Breast epithelium (tissue), 4 donors: ENCODE results near the gene SCN1B. TPM values are rescaled to one million over a fixed set of nuclear protein-coding genes. Genes with fewer than 3 reads are reported as not detected.
"Not testable (repeated sequence)": the region's sequence is repeated elsewhere in the genome, so short reads cannot be mapped to it uniquely, and the experiment has no call there.

Experiments
- DNase-seq, 2 donors: peaks; one replicate each; pipeline ENCODE4 v3.0.0-alpha.2; 2019; ENCODE audit warnings: low spot score in 2 of 2
- H3K27ac ChIP-seq, 2 donors: fragments of 200-600 bp; sonication (generic) in 1 of 2; one replicate each; pipeline ENCODE4 v1.5.1; 2016 to 2019; ENCODE audit warnings: mild to moderate bottlenecking in 1 of 2
- H3K27me3 ChIP-seq, 2 donors: fragments of 200-600 bp; sonication (generic) in 1 of 2; one replicate each; pipeline versions ENCODE4 v1.5.1 to v1.6.0; 2017 to 2019; ENCODE audit warnings: control low read depth in 1 of 2, mild to moderate bottlenecking in 1 of 2
- H3K36me3 ChIP-seq: fragments of 200-600 bp; one replicate; pipeline ENCODE4 v1.5.1; 2019
- H3K4me1 ChIP-seq, 2 donors: fragments of 200-600 bp; sonication (generic); one replicate each; pipeline ENCODE4 v1.5.1; 2016 to 2019; ENCODE audit warnings: control low read depth in 1 of 2
- H3K4me3 ChIP-seq, 3 donors: fragments of 200-600 bp; sonication (generic); 1 replicate in 2 of 3; 2 replicates in 1 of 3; pipeline ENCODE4 v1.5.1; 2016 to 2019; ENCODE audit warnings: mild to moderate bottlenecking in 3 of 3, moderate library complexity in 2 of 3
- H3K9me3 ChIP-seq, 2 donors: fragments of 200-600 bp; sonication (generic) in 1 of 2; one replicate each; pipeline ENCODE4 v1.5.1; 2016 to 2019; ENCODE audit warnings: control low read depth in 1 of 2
- POLR2A ChIP-seq: fragments of 450-650 bp; IDR thresholded peaks from one replicate; pipeline ENCODE4 v1.6.1; 2016; ENCODE audit warnings: antibody characterized with exemption, mild to moderate bottlenecking, moderate library complexity
- POLR2AphosphoS5 ChIP-seq, 3 donors: sonication (generic); formaldehyde crosslinking; IDR thresholded peaks; one replicate each; pipeline ENCODE4 v1.6.1; 2017; ENCODE audit warnings: antibody characterized with exemption in 3 of 3
- intact Hi-C: fragments of 100-400 bp; cut with DNase I; formaldehyde crosslinking; loops from one replicate; pipeline ENCODE4 v1.15.1; 2023; ENCODE audit warnings: low total_unique reads
- total RNA-seq, 3 donors: library from RNA; depleted of rRNA; stranded (reverse); fragments of >200 nt; gene quantifications; one replicate each; pipeline ENCODE4 v1.1.0, GENCODE V29; 2016
- TF ChIP-seq, protein P1 (sequence below), 3 donors: fragments of 450-650 bp; IDR thresholded peaks; one replicate each; pipeline ENCODE4 v1.5.1; 2016 to 2017; ENCODE audit warnings: antibody characterized with exemption in 3 of 3, mild to moderate bottlenecking in 3 of 3, moderate library complexity in 3 of 3

SCN1B gene
- total RNA-seq, 3 donors from 2014 or later: 5.1 to 14.6 (median 8.5) TPM

DNA sequence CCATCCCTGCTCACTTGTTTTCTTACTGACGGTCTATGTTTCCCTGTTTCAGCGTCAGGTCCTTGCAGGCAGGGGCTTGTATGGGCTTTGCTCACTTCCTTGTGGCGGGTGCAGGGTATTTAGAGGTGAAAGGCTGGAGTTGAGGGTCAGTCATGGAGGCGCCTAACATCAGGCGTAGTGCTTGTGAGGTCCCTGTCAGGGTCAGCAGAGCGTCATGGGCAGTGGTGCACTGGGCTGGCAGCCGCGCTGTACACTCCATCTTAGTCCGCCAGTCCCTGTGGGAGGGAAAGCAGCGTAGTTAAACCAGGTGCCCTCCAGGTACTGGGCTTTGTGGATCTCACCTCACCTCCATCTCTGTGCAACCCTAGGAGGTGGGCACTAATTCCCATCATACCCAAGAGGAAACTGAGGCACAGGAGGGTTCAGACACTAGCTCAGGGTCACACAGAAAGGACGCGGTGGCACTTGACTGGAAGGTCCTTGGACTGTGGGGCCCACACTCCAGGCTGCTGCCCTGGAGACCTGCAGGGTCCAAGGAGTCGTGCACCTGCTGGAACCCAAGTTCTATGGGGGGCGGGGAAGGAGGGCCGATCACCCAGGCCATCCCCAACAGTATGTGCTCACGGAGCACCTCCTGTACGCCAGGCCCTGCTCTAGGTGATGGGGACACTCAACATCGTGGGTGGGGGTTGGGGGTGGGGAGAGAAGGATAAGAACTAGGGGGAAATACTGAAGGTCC is 25.6 kb upstream of the SCN1B start:
- H3K4me1 ChIP-seq: peaks cover 0 to 6% of the 10 kb centered on the region in 2 donors
- H3K4me3 ChIP-seq: no peak overlapping the region
- no peak for DNase-seq
- intact Hi-C loops: no loop called here
- H3K27ac ChIP-seq: peak overlapping the region in 1 of 2 donors; percentile 35
- no peak for TF ChIP-seq POLR2A
- no peak for TF ChIP-seq POLR2AphosphoS5 (IDR thresholded peaks at IDR 0.05)
- TF ChIP-seq, protein P1, sequence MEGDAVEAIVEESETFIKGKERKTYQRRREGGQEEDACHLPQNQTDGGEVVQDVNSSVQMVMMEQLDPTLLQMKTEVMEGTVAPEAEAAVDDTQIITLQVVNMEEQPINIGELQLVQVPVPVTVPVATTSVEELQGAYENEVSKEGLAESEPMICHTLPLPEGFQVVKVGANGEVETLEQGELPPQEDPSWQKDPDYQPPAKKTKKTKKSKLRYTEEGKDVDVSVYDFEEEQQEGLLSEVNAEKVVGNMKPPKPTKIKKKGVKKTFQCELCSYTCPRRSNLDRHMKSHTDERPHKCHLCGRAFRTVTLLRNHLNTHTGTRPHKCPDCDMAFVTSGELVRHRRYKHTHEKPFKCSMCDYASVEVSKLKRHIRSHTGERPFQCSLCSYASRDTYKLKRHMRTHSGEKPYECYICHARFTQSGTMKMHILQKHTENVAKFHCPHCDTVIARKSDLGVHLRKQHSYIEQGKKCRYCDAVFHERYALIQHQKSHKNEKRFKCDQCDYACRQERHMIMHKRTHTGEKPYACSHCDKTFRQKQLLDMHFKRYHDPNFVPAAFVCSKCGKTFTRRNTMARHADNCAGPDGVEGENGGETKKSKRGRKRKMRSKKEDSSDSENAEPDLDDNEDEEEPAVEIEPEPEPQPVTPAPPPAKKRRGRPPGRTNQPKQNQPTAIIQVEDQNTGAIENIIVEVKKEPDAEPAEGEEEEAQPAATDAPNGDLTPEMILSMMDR (IDR thresholded peaks at IDR 0.05): no peak
- no peaks in the 10 kb centered on the region for H3K36me3 ChIP-seq
- H3K27me3 ChIP-seq: no peaks in the 10 kb centered on the region
- H3K9me3 ChIP-seq: no peaks in the 10 kb centered on the region

GRCh38 chr19:35005256-35005977 is 24.9 kb upstream of the SCN1B start:
- Histone ChIP-seq H3K27me3 (no peaks in the 10 kb centered on the region), H3K36me3 (no peaks in the 10 kb centered on the region), H3K9me3 (no peaks in the 10 kb centered on the region), H3K4me3 (no peak overlapping the region), H3K4me1 (peaks cover 0 to 6% of the 10 kb centered on the region in 2 donors), H3K27ac (peak overlapping the region in 1 of 2 donors; percentile 35)
- TF ChIP-seq POLR2AphosphoS5 (IDR thresholded peaks at IDR 0.05) (no peak), POLR2A (no peak)
- TF ChIP-seq, protein P1 (IDR thresholded peaks at IDR 0.05): no peak
- intact Hi-C loops: no loop called here
- no peak for DNase-seq

DNA sequence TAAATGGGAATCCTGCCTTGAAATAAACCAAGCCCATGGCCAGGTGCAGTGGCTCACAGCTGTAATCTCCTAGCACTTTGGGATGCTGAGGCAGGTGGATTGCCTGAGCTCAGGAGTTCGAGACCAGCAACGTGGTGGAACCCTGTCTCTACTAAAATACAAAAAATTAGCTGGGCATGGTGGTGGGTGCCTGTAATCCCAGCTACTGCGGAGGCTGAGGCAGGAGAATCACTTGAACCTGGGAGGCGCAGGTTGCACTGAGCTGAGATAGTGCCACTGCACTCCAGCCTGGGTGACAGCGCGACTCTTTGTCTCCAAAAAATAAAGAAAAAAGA is 24.3 kb upstream of the SCN1B start:
- H3K36me3 ChIP-seq, H3K4me3 ChIP-seq, DNase-seq, H3K4me1 ChIP-seq, H3K9me3 ChIP-seq, H3K27me3 ChIP-seq, intact Hi-C loops: not testable (repeated sequence)
- peak overlapping the region in 1 of 2 donors; percentile 35 for H3K27ac ChIP-seq

GRCh38 chr19:35006342-35006998 is 23.8 kb upstream of the SCN1B start:
- TF ChIP-seq POLR2AphosphoS5 (IDR thresholded peaks at IDR 0.05) (no peak), POLR2A (no peak)
- TF ChIP-seq, protein P1 (IDR thresholded peaks at IDR 0.05): no peak
- peaks cover 0 to 6% of the 10 kb centered on the region in 2 donors for H3K4me1 ChIP-seq
- no peak for DNase-seq
- H3K27me3 ChIP-seq: no peaks in the 10 kb centered on the region
- intact Hi-C loops: no loop called here
- no peaks in the 10 kb centered on the region for H3K9me3 ChIP-seq
- peak overlapping the region in 1 of 2 donors; percentile 46 for H3K27ac ChIP-seq
- H3K4me3 ChIP-seq: no peak overlapping the region
- H3K36me3 ChIP-seq: no peaks in the 10 kb centered on the region

DNA sequence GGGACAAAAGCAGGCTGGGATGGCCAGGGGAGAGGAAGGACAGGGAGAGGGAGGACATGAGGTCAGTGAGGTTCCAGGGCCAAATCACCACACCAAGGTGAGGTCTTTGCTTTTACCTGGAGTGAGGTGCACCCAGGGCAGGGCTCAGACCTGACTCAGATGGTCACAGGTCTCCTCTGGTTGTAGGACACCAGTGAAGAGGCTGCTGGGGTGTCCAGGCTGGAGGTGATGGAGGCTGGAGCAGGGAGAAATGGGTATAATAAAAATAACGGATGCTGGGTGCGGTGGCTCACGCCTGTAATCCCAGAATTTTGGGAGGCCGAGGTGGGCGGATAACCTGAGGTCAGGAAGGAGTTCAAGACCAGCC is 23.3 kb upstream of the SCN1B start:
- H3K27ac ChIP-seq: peak overlapping the region in 1 of 2 donors; percentile 46
- H3K9me3 ChIP-seq: no peaks in the 10 kb centered on the region
- H3K36me3 ChIP-seq: no peaks in the 10 kb centered on the region
- no peak for TF ChIP-seq POLR2AphosphoS5 (IDR thresholded peaks at IDR 0.05)
- TF ChIP-seq, protein P1 (IDR thresholded peaks at IDR 0.05): no peak
- no peak for TF ChIP-seq POLR2A
- H3K4me1 ChIP-seq: peaks cover 0 to 6% of the 10 kb centered on the region in 2 donors
- intact Hi-C loops: no loop called here
- H3K27me3 ChIP-seq: no peaks in the 10 kb centered on the region
- no peak for DNase-seq
- H3K4me3 ChIP-seq: no peak overlapping the region

- intact Hi-C loops, H3K27me3 ChIP-seq, H3K27ac ChIP-seq, DNase-seq, H3K36me3 ChIP-seq, H3K9me3 ChIP-seq, H3K4me1 ChIP-seq, H3K4me3 ChIP-seq: not testable (repeated sequence)
Measured at GRCh38 chr19:35007427-35007826, 22.8 kb upstream of the SCN1B start.
